Urinary bladder (tissue), 4 donors: ENCODE results near the gene NAGLU. TPM values are rescaled to one million over a fixed set of nuclear protein-coding genes. Genes with fewer than 3 reads are reported as not detected.
A peak's percentile ranks its signal among the peaks of the same experiment; 100 is the strongest.

Experiments
- DNase-seq: peaks from one replicate; pipeline ENCODE4 v3.0.0-alpha.2; 2015; ENCODE audit errors: extremely low spot score
- H3K27ac ChIP-seq: one replicate; pipeline ENCODE4 v1.5.1; 2013; ENCODE audit warnings: low read depth, mild to moderate bottlenecking, moderate library complexity
- H3K36me3 ChIP-seq: one replicate; pipeline ENCODE4 v1.6.1; 2013; ENCODE audit warnings: mild to moderate bottlenecking, moderate library complexity; ENCODE audit not compliant: insufficient read depth
- H3K4me1 ChIP-seq: one replicate; pipeline ENCODE4 v1.6.1; 2013; ENCODE audit warnings: mild to moderate bottlenecking, moderate library complexity; ENCODE audit not compliant: insufficient read depth
- H3K4me3 ChIP-seq: one replicate; pipeline ENCODE4 v1.5.1; 2013; ENCODE audit warnings: low read depth, low read length
- WGBS: extraction: QIAGEN DNeasy Blood & Tissue Kit; methylation state at CpG from one replicate; pipeline ENCODE4 v1.1.7; 2013; 5-methylcytosine and 5-hydroxymethylcytosine counted together
- polyA plus RNA-seq: library from polyadenylated mRNA; stranded (reverse); fragments of 200-250 nt; gene quantifications from one replicate; pipeline ENCODE4 v1.2.3, GENCODE V29; 2013
- total RNA-seq: library from RNA; depleted of rRNA; stranded (reverse); fragments of >200 nt; gene quantifications from one replicate; pipeline ENCODE4 v1.2.3, GENCODE V29; 2014
- donor health status: healthy with polysubstance abuse.
- donor health status: healthy.

Gene NAGLU
- 18.0 TPM for total RNA-seq
- 40.3 TPM for polyA plus RNA-seq

DNA sequence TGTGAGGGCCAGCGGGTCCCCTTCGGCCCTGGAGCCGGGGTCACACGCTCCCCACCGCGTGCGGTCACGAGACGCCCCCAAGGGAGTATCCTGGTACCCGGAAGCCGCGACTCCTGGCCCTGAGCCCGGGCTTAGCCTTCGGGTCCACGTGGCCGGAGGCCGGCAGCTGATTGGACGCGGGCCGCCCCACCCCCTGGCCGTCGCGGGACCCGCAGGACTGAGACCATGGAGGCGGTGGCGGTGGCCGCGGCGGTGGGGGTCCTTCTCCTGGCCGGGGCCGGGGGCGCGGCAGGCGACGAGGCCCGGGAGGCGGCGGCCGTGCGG is at the start of gene NAGLU:
TSS of gene NAGLU (plus strand) at position 194 of the 324 bp plus-strand sequence. CDS start at position 226, 32 bp downstream.
- Histone ChIP-seq H3K4me1 (no peaks in the 10 kb centered on the region), H3K27ac (peak within 1 kb of the TSS; percentile 82), H3K4me3 (peak within 1 kb of the TSS; percentile 87), H3K36me3 (no peaks in the 10 kb centered on the region)
- WGBS: under 1% methylated on average over 40 of the region's 40 CpGs
- no peak for DNase-seq

- no peaks in the 10 kb centered on the region for H3K36me3 ChIP-seq
- H3K27ac ChIP-seq: no peak overlapping the region
- 86% methylated on average over 1 of the region's 1 CpG for WGBS
- no peaks in the 10 kb centered on the region for H3K4me1 ChIP-seq
- DNase-seq: no peak
- no peak overlapping the region for H3K4me3 ChIP-seq
These were observed 48.0 kb upstream of the NAGLU start for GRCh38 chr17:42488032-42488431.

- DNase-seq: no peak
- WGBS: 78% methylated on average over 3 of the region's 3 CpGs
- H3K4me3 ChIP-seq: no peak overlapping the region
- peaks cover 4% of the 10 kb centered on the region for H3K36me3 ChIP-seq
- H3K4me1 ChIP-seq: no peaks in the 10 kb centered on the region
- H3K27ac ChIP-seq: no peak overlapping the region
These were observed 42.7 kb upstream of the NAGLU start for GRCh38 chr17:42493319-42493718.

GRCh38 chr17:42494673-42495072 is 41.4 kb upstream of the NAGLU start:
- H3K36me3 ChIP-seq: peaks cover 4% of the 10 kb centered on the region
- no peak overlapping the region for H3K4me3 ChIP-seq
- H3K27ac ChIP-seq: no peak overlapping the region
- DNase-seq: no peak
- WGBS: 83% methylated on average over 4 of the region's 4 CpGs
- H3K4me1 ChIP-seq: no peaks in the 10 kb centered on the region

DNA sequence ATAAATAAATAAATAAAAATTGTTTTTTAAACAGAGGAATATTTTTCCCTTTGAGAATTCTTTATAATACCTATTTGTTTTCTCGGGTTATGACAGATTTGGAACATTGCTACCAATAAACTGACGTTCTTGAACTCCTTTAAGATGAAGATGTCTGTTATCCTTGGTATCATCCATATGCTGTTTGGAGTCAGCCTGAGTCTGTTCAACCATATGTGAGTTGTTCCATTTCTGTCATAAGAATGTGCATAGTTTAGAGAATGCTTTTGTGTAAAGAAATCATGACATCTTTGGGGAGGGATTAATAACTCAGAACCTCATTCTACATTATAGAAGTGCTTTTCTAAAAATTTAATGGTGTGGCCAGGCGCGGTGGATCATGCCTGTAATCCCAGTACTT is 37.2 kb upstream of the NAGLU start:
- H3K27ac ChIP-seq: no peak overlapping the region
- 86% methylated on average over 4 of the region's 4 CpGs for WGBS
- no peak for DNase-seq
- no peaks in the 10 kb centered on the region for H3K4me1 ChIP-seq
- H3K4me3 ChIP-seq: no peak overlapping the region
- peaks cover 2% of the 10 kb centered on the region for H3K36me3 ChIP-seq

DNA sequence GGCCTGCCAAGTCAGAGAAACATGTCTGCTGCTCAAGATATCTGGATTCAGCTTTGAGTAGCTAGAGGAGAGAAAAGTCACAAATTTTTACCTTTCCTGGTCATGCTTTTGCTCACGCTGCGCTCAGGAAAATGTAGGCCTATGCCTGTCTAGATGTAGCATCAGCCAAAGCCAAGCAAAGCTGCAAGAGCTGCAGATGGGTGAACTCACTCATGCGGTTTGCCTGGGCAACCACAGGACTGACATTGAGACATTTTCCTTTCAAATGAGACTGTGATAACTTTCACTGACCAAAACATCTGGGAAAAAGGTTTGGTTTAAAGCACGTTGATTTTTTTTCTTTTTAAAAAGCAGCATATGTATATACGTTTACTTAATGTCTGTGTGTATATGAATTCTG is 34.0 kb upstream of the NAGLU start:
- H3K27ac ChIP-seq: no peak overlapping the region
- no peak overlapping the region for H3K4me3 ChIP-seq
- DNase-seq: no peak
- H3K36me3 ChIP-seq: peaks cover 2% of the 10 kb centered on the region
- H3K4me1 ChIP-seq: no peaks in the 10 kb centered on the region
- 88% methylated on average over 5 of the region's 5 CpGs for WGBS

GRCh38 chr17:42502926-42503325 is 33.1 kb upstream of the NAGLU start:
- WGBS: 91% methylated on average over 1 of the region's 1 CpG
- Histone ChIP-seq H3K4me1 (no peaks in the 10 kb centered on the region), H3K27ac (no peak overlapping the region), H3K4me3 (no peak overlapping the region), H3K36me3 (peaks cover 2% of the 10 kb centered on the region)
- DNase-seq: no peak

DNA sequence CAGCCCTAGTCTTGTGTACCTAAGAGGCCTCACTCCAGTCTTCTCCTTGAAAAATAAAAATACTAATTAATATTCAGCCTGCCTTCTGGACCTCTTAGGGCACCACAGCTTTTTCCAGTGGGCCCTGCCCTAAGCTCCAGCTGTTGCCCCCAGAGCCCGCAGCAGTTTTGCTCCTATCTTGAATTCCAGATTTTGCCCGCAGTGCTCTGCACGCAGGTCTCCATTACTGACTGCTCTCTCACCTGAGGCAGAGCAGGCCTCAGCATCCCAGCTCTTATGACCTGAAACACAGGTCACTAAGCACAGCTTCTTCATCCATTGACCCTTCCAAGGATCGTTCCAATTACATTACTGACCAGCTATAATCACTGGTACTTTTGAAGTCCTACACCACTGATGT is 28.4 kb upstream of the NAGLU start:
- H3K27ac ChIP-seq: no peak overlapping the region
- WGBS: 92% methylated on average over 4 of the region's 4 CpGs
- peaks cover 2% of the 10 kb centered on the region for H3K36me3 ChIP-seq
- no peak for DNase-seq
- H3K4me1 ChIP-seq: no peaks in the 10 kb centered on the region
- no peak overlapping the region for H3K4me3 ChIP-seq

- Histone ChIP-seq H3K4me1 (no peaks in the 10 kb centered on the region), H3K36me3 (peaks cover 2% of the 10 kb centered on the region), H3K4me3 (no peak overlapping the region), H3K27ac (no peak overlapping the region)
- no peak for DNase-seq
- WGBS: 77% methylated on average over 12 of the region's 12 CpGs
These were observed 27.4 kb upstream of the NAGLU start for GRCh38 chr17:42508426-42509165.

- WGBS: 89% methylated on average over 5 of the region's 5 CpGs
- Histone ChIP-seq H3K36me3 (peaks cover 2% of the 10 kb centered on the region), H3K27ac (no peak overlapping the region), H3K4me1 (no peaks in the 10 kb centered on the region), H3K4me3 (no peak overlapping the region)
- no peak for DNase-seq
These were observed 26.6 kb upstream of the NAGLU start for GRCh38 chr17:42509409-42509808.

GRCh38 chr17:42509841-42510240 is 26.2 kb upstream of the NAGLU start:
- Histone ChIP-seq H3K36me3 (peaks cover 2% of the 10 kb centered on the region), H3K27ac (no peak overlapping the region), H3K4me1 (no peaks in the 10 kb centered on the region), H3K4me3 (no peak overlapping the region)
- 95% methylated on average over 2 of the region's 2 CpGs for WGBS
- DNase-seq: no peak

DNA sequence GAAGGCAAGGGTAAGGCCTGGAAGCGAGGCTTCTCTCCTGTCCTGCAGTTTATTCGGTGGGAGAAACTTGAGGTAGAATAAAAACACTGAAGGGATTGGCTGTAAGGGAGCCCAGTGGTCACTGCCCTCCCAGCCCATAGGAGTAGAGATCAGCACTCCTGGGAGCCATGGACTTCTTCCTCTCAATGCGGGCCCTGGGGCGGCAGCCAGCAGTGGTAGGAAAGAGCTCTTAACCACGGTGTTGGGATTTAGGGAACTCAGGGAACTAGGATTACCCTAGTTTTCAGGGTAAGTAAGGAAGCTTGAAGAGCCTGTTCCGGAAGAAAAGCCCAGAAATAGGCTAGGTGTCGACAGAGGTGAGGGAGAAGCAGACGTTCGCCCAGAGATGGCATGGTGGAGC is 23.8 kb upstream of the NAGLU start:
- H3K4me1 ChIP-seq: no peaks in the 10 kb centered on the region
- DNase-seq: no peak
- H3K27ac ChIP-seq: peak overlapping the region; percentile 24
- 77% methylated on average over 9 of the region's 9 CpGs for WGBS
- H3K36me3 ChIP-seq: no peaks in the 10 kb centered on the region
- H3K4me3 ChIP-seq: no peak overlapping the region

GRCh38 chr17:42512733-42513251 is 23.2 kb upstream of the NAGLU start:
- no peak for DNase-seq
- Histone ChIP-seq H3K4me1 (no peaks in the 10 kb centered on the region), H3K27ac (peak overlapping the region; percentile 24), H3K4me3 (no peak overlapping the region), H3K36me3 (no peaks in the 10 kb centered on the region)
- 64% methylated on average over 6 of the region's 6 CpGs for WGBS

- Histone ChIP-seq H3K36me3 (no peaks in the 10 kb centered on the region), H3K4me3 (no peak overlapping the region), H3K4me1 (no peaks in the 10 kb centered on the region), H3K27ac (peak overlapping the region; percentile 54)
- WGBS: 96% methylated on average over 11 of the region's 11 CpGs
- DNase-seq: no peak
These were observed 22.4 kb upstream of the NAGLU start for GRCh38 chr17:42513686-42514085.
